Measurements from ENCODE around the gene C1orf87. TPM values are rescaled to one million over a fixed set of nuclear protein-coding genes. Genes with fewer than 3 reads are reported as not detected.

The C1orf87 gene
- polyA plus RNA-seq, 1 of the 3 experiments (the other 2 are of a cell fraction): not detected

DNA sequence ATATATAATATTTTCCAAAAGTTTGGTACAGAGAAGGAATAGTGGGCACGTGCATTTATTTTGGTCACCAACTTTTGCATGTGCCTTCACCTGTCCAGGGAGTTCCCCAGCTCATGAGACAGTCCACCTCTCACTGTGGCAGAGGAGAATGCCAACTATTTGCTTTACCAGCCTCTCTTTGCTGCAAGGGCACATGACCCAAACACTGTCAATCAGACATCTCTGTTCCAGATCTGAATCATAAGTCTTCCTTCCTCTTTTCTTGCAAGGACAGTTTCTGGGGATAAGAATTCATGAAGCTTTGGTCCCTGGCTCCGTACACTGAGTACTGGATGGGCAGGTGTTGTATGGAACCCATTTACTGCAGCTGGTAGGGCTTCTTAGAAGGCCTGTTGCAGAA, 38.6 kb downstream of the C1orf87 start (continued):
- TF ChIP-seq NFIC (IDR thresholded peaks at IDR 0.05; ENCODE audit: borderline replicate concordance): no peak

DNA sequence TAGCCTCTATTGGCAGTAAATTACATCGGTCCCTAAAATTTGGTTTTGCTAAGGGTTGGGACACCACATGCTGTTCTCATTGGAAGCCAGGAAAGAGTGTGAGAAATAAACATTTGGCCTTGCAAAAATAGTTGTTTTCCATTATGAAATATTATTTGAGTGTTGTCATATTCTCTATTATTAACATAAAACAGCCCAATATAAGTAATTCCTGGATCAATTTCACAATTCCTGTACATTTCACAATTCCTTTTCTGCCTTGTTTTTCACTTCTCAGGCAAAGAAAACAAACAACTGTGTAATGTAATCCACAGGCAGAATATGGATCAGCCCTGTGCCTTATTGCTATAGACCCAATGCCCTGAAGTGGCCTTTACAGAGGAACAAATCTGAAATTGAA, 40.5 kb downstream of the C1orf87 start:
- Histone ChIP-seq H4K20me1 (ENCODE audit: insufficient read depth) (no peaks in the 10 kb centered on the region), H3K27me3 (ENCODE audit: insufficient read depth) (no peaks in the 10 kb centered on the region), H3K4me3 (ENCODE audit: low read depth in 2 of 2, low read length in 1 of 2) (no peak overlapping the region), H3K9me2 (no peaks in the 10 kb centered on the region), H2AFZ (ENCODE audit: low read depth) (no peak overlapping the region), H3K4me1 (ENCODE audit: control insufficient read depth in 1 of 2, insufficient read depth in 2 of 2, low read depth in 1 of 2, low read length in 1 of 2) (no peaks in the 10 kb centered on the region; a peak in 1 of 4 replicates), H3K9ac (no peak overlapping the region), H3F3A (replicated peaks; ENCODE audit: insufficient read depth) (no peaks in the 10 kb centered on the region), H3K9me3 (no peaks in the 10 kb centered on the region), H3K79me2 (ENCODE audit: insufficient read depth) (no peaks in the 10 kb centered on the region), H3K4me2 (no peak overlapping the region), H3K36me3 (replicated peaks in 1 of 2; ENCODE audit: control insufficient read depth in 1 of 2, insufficient read depth in 2 of 2, low read length in 1 of 2) (no peaks in the 10 kb centered on the region), H3K27ac (ENCODE audit: low read depth in 2 of 2, low read length in 1 of 2) (no peak overlapping the region)
- 79% methylated on average over 1 of the region's 1 CpG for WGBS (ENCODE audit: low lambda C conversion rate)
- TF ChIP-seq MEF2A (IDR thresholded peaks at IDR 0.05; ENCODE audit: borderline replicate concordance, low read depth) (no peak), RFX5 (IDR thresholded peaks at IDR 0.05; ENCODE audit: low read length) (no peak), TEAD4 (IDR thresholded peaks at IDR 0.05; ENCODE audit: borderline replicate concordance, insufficient read depth) (no peak), TCF12 (IDR thresholded peaks at IDR 0.05) (no peak), JUND (IDR thresholded peaks at IDR 0.05) (no peak)
- ChIA-PET CTCF (interaction anchor here (1.4 kb wide), 1 partner anchor 62 kb away, joined by 4 read pairs; no protein-coding TSS in a partner anchor), POLR2A (no interaction called here)
- no peak for DNase-seq

DNA sequence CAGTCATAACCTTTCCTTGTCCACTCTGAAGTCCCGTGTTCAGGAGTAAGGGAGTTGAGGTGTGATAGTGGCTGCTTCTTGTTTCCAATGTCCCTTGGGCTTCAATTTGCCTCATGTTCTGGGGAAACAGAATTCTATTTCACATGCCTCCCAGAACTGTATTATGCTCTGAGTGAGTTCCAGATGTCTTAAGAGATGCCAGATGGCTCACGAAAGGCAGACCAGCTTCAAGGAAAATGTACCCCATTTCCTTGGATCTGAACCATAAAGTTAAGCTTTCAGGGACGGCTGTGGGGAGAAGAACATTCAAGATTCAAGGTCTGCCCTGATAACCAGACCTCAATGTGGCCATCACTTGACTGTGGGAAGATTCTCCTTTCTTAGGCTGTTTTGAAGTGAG, 42.4 kb downstream of the C1orf87 start:
- H3K4me3 ChIP-seq (ENCODE audit: low read depth in 2 of 2, low read length in 1 of 2): no peak overlapping the region
- no peaks in the 10 kb centered on the region; the same call in 1 of the 2 replicates for H3K27me3 ChIP-seq (ENCODE audit: insufficient read depth)
- H2AFZ ChIP-seq (ENCODE audit: low read depth): no peak overlapping the region
- H3K9me3 ChIP-seq: no peaks in the 10 kb centered on the region
- H3K36me3 ChIP-seq (replicated peaks in 1 of 2; ENCODE audit: control insufficient read depth in 1 of 2, insufficient read depth in 2 of 2, low read length in 1 of 2): no peaks in the 10 kb centered on the region
- H3K4me1 ChIP-seq (ENCODE audit: control insufficient read depth in 1 of 2, insufficient read depth in 2 of 2, low read depth in 1 of 2, low read length in 1 of 2): peaks cover 0 to 2% of the 10 kb centered on the region in 2 experiments; a peak in 1 of 4 replicates
- ChIA-PET CTCF (no interaction called here), POLR2A (no interaction called here)
- H3K79me2 ChIP-seq (ENCODE audit: insufficient read depth): no peaks in the 10 kb centered on the region
- no peaks in the 10 kb centered on the region for H3F3A ChIP-seq (replicated peaks; ENCODE audit: insufficient read depth)
- TF ChIP-seq MEF2A (IDR thresholded peaks at IDR 0.05; ENCODE audit: borderline replicate concordance, low read depth) (no peak), CHD2 (IDR thresholded peaks at IDR 0.05; ENCODE audit: low read length, partially characterized antibody) (no peak), EP300 (IDR thresholded peaks at IDR 0.05; ENCODE audit: borderline replicate concordance in 1 of 2, low read depth in 1 of 2, low read length in 1 of 2) (no peak), EZH2phosphoT487 (IDR thresholded peaks at IDR 0.05; ENCODE audit: borderline replicate concordance, low read depth) (no peak), GABPA (IDR thresholded peaks at IDR 0.05; ENCODE audit: low read depth) (no peak), POLR2AphosphoS5 (IDR thresholded peaks at IDR 0.05; ENCODE audit: low read depth, low read length) (no peak), TAF1 (IDR thresholded peaks at IDR 0.05; ENCODE audit: borderline replicate concordance, low read depth, low read length) (no peak), JUND (IDR thresholded peaks at IDR 0.05) (no peak), FOXJ3 (CRISPR knock-in tag; IDR thresholded peaks at IDR 0.05) (no peak), RCOR1 (IDR thresholded peaks at IDR 0.05; ENCODE audit: low read length) (no peak)
- TF ChIP-seq, protein P1, sequence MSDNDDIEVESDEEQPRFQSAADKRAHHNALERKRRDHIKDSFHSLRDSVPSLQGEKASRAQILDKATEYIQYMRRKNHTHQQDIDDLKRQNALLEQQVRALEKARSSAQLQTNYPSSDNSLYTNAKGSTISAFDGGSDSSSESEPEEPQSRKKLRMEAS (IDR thresholded peaks at IDR 0.05; ENCODE audit: low read depth): no peak
- TF ChIP-seq, protein P2, sequence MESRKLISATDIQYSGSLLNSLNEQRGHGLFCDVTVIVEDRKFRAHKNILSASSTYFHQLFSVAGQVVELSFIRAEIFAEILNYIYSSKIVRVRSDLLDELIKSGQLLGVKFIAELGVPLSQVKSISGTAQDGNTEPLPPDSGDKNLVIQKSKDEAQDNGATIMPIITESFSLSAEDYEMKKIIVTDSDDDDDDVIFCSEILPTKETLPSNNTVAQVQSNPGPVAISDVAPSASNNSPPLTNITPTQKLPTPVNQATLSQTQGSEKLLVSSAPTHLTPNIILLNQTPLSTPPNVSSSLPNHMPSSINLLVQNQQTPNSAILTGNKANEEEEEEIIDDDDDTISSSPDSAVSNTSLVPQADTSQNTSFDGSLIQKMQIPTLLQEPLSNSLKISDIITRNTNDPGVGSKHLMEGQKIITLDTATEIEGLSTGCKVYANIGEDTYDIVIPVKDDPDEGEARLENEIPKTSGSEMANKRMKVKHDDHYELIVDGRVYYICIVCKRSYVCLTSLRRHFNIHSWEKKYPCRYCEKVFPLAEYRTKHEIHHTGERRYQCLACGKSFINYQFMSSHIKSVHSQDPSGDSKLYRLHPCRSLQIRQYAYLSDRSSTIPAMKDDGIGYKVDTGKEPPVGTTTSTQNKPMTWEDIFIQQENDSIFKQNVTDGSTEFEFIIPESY (IDR thresholded peaks at IDR 0.05; ENCODE audit: borderline replicate concordance, low read depth): no peak
- no peak for DNase-seq
- no peak overlapping the region for H3K4me2 ChIP-seq
- no peak overlapping the region for H3K27ac ChIP-seq (ENCODE audit: low read depth in 2 of 2, low read length in 1 of 2)
- no peaks in the 10 kb centered on the region for H3K9me2 ChIP-seq
- 34% methylated on average over 3 of the region's 3 CpGs for WGBS (ENCODE audit: low lambda C conversion rate)
- H4K20me1 ChIP-seq (ENCODE audit: insufficient read depth): no peaks in the 10 kb centered on the region
- H3K9ac ChIP-seq: no peak overlapping the region

Measured in SK-N-SH (cell line).